ENCODE measurements around the gene PGBD1. TPM values are rescaled to one million over a fixed set of nuclear protein-coding genes. Genes with fewer than 3 reads are reported as not detected.

Gene PGBD1
- total and polyA plus RNA-seq, 2 of the 13 experiments (the other 11 are each of a cell fraction or from before 2014, with no cell fraction given): 3.6 to 6.9 TPM

- TF ChIP-seq MTERF4 (CRISPR knock-in tag; IDR thresholded peaks at IDR 0.05) (peak; percentile 69; the same call in 1 of the 2 replicates), HDAC2 (CRISPR knock-in tag; IDR thresholded peaks at IDR 0.05) (peak; percentile 46; the same call in 1 of the 2 replicates), PHF8 (CRISPR knock-in tag; IDR thresholded peaks at IDR 0.05) (peak; percentile 92), TCF7 (IDR thresholded peaks at IDR 0.05; ENCODE audit: low read depth) (no peak), FOXK1 (CRISPR knock-in tag; IDR thresholded peaks at IDR 0.05; ENCODE audit: borderline replicate concordance, low read depth) (no peak), ZNF800 (CRISPR knock-in tag; IDR thresholded peaks at IDR 0.05) (peak; percentile 87), CREM (IDR thresholded peaks at IDR 0.05) (peak; percentile 63; the same call in 1 of the 2 replicates), CREM (CRISPR knock-in tag; IDR thresholded peaks at IDR 0.05) (no peak), SALL2 (CRISPR knock-in tag; IDR thresholded peaks at IDR 0.05) (peak; percentile 76), DPF2 (CRISPR knock-in tag; IDR thresholded peaks at IDR 0.05; ENCODE audit: borderline replicate concordance, low read depth) (peak; percentile 39; the same call in 1 of the 2 replicates), PHF21A (CRISPR knock-in tag; IDR thresholded peaks at IDR 0.05) (peak; percentile 99), ZNF761 (CRISPR knock-in tag; conservative IDR thresholded peaks at IDR 0.05) (peak; percentile 94), ZNF552 (CRISPR knock-in tag; IDR thresholded peaks at IDR 0.05; ENCODE audit: borderline replicate concordance) (no peak; the same call in 1 of the 2 replicates), HNF1A (IDR thresholded peaks at IDR 0.05; ENCODE audit: low read depth) (no peak), HNF1A (CRISPR knock-in tag; IDR thresholded peaks at IDR 0.05; ENCODE audit: borderline replicate concordance) (peak; percentile 70), ZNF570 (CRISPR knock-in tag; IDR thresholded peaks at IDR 0.05; ENCODE audit: borderline replicate concordance) (0 out of 2 replicates have a peak, but pooled peaks have one; percentile 77), ZXDC (CRISPR knock-in tag; IDR thresholded peaks at IDR 0.05) (0 out of 2 replicates have a peak, but pooled peaks have one; percentile 76), XRCC5 (optimal IDR thresholded peaks at IDR 0.05; ENCODE audit: low read length) (peak; percentile 1)
Observed at GRCh38 chr6:28335564-28336283, 54.4 kb downstream of the PGBD1 start, which contains the start of gene ZSCAN31 (continued).

All from HepG2 (cell line).